Measurements from ENCODE around the gene XK.
"Not testable (repeated sequence)": the region's sequence is repeated elsewhere in the genome, so short reads cannot be mapped to it uniquely, and the experiment has no call there.

Gene XK

GRCh38 chrX:37754516-37754915, 68.9 kb downstream of the XK start:
- no peak for DNase-seq (ENCODE audit: low read depth)

- DNase-seq (ENCODE audit: low read depth), result no peak
Measured at GRCh38 chrX:37755025-37755424, 69.4 kb downstream of the XK start.

- no peak for DNase-seq (ENCODE audit: low read depth)
Measured at GRCh38 chrX:37757082-37757481, 71.5 kb downstream of the XK start.

- DNase-seq (ENCODE audit: low read depth), result no peak
Measured at GRCh38 chrX:37759351-37759750, 73.8 kb downstream of the XK start.

- DNase-seq (ENCODE audit: low read depth), result no peak
Measured at GRCh38 chrX:37759878-37760418, 74.4 kb downstream of the XK start.

GRCh38 chrX:37763400-37763799, 77.8 kb downstream of the XK start:
- no peak for DNase-seq (ENCODE audit: low read depth)

GRCh38 chrX:37765507-37765906, 79.9 kb downstream of the XK start:
- no peak for DNase-seq (ENCODE audit: low read depth)

- DNase-seq (ENCODE audit: low read depth), result no peak
Measured at GRCh38 chrX:37767430-37767829, 81.8 kb downstream of the XK start.

- DNase-seq (ENCODE audit: low read depth), result not testable (repeated sequence)
Measured at GRCh38 chrX:37768866-37769265, 83.3 kb downstream of the XK start.

GRCh38 chrX:37776283-37776986, 90.8 kb downstream of the XK start:
- DNase-seq (ENCODE audit: low read depth), result no peak

- no peak for DNase-seq (ENCODE audit: low read depth)
Measured at GRCh38 chrX:37776987-37777325, 91.4 kb downstream of the XK start.

- no peak for DNase-seq (ENCODE audit: low read depth)
Measured at GRCh38 chrX:37779857-37780256, 94.3 kb downstream of the XK start, which contains the start of gene CYBB. TSS of gene CYBB (plus strand) at chrX:37780059. CDS start at chrX:37780078, 19 bp downstream.

- DNase-seq (ENCODE audit: low read depth), result no peak
Measured at GRCh38 chrX:37781081-37781480, 95.5 kb downstream of the XK start.
